Measurements from ENCODE around the gene CDCA7. TPM values are rescaled to one million over a fixed set of nuclear protein-coding genes. Genes with fewer than 3 reads are reported as not detected.

CDCA7 gene
- 37.8 to 45.6 TPM (median 44.7 TPM) in 5 replicates for total RNA-seq (2022; extraction: Qiagen RNA extraction; ENCODE audit: low read depth)

GRCh38 chr2:173354582-173355131 is at the start of gene CDCA7:
TSS of gene CDCA7 (plus strand) at chr2:173354872. CDS start at chr2:173354964, 92 bp downstream.

